ENCODE measurements around the gene VTI1A.
"Not testable (repeated sequence)": the region's sequence is repeated elsewhere in the genome, so short reads cannot be mapped to it uniquely, and the experiment has no call there.

VTI1A gene

DNA sequence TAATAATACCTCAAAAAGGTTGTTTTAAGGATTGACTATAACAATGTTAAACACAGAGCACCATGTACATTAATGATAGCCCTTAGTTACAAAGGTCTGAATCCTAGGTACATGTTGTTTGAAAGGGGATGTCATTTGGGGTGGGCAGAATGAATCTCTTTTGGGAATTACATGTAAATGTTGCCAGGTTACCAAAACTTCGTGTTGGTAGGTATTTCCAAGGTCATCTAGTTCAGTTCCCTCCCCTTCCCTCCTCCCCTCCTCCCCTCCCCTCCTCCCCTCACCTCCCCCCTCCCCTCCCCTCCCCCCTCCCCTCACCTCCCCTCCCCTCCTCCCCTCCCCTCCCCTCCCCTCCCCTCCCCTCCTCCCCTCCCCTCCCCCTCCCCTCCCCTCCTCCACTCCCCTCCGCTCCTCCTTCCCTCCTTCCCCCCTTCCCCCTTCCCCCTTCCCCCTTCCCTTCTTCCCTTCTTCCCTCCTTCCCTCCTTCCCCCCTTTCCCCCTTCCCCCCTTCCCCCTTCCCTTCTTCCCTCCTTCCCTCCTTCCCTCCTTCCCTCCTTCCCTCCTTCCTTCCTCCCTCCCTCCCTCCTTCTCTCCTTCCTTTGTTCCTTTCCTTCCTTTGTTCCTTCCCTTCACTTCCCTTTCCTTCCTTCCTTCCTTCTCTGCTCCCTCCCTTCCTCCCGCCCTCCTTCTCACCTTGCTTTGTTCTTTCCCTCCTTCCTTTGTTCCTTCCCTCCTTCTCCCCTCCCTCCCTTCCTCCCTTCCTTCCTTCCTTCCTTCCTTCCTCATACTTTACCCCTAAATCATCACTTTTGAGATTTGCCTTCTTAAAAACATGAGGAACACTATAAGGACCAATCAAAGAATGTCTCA is 8.1 kb downstream of the VTI1A start:
- no peak for DNase-seq (ENCODE audit: low read depth)

DNA sequence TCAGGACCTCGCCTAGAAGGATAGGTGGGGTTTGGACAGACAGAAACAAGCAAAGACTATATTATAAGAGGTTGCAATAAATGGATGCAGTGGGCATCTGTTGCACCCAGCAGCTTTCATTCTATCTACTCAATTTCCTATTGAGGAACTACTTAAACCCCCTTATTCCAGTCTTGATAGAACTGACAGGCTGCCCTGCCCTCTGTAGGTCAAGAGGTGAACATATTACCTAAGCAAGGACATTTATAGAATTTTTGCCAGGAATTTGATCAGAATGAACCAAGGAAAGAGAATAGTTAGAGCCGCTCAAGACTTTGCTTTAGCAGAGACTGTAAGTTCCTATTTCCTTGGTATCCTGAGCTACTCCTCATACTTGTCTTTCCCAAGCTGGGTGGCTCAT is 9.5 kb downstream of the VTI1A start:
- no peak for DNase-seq (ENCODE audit: low read depth)

DNA sequence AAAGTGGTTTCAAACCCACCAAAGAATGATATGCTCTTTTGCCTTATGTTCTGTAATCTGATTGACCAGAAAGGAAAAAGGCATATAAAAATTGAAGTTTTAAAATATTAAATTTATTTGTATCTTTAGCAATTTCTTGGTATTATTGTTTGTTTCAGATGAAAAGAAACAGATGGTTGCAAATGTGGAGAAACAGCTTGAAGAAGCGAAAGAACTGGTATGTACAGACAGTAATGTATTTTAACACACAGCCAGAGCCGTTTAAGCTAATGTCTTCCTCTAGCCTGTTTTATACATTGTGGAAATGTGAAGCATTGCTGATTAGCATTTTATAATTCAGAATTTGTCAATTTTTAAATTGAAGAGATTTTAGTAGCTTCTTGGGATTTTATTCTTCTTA is 13.4 kb downstream of the VTI1A start:
- DNase-seq (ENCODE audit: low read depth), result no peak

DNA sequence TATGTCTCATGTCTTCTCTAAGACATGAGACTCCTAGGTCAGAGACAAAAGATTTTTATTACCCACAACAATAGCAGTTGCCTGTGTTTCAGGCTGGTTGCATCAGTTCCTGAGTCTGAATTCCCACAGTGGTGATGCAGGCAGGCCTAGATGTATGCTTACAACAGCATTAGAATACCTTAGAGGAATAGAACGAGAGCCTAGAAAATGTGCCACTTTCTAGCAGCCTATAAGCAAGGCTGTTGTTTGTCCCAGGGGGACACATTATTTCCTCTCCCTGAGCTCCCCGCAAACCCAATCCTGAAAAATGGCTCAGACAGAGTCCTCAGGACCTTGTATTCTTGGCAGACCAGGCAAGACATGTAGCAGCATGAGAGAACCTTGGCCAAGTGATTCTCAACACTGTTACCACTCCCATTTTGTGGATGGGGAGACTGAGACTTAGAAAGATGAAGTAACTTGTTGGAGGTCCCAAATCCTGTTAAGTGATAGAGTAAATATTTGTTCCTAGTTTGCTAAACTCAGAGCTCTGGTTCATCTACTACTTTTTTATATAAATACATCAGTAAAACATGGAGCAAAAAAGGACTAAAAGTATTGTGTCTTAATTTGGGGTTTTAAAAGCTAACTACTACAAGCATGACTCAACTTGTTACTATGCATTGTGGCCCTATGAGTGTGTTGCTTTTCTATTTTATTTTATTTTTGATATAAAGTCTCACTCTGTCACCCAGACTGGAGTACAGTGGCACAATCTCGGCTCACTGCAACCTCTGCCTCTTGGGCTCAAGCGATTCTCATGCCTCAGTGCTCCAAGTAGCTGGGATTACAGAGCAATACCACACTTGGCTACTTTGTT is 14.2 kb downstream of the VTI1A start:
- no peak for DNase-seq (ENCODE audit: low read depth)

DNA sequence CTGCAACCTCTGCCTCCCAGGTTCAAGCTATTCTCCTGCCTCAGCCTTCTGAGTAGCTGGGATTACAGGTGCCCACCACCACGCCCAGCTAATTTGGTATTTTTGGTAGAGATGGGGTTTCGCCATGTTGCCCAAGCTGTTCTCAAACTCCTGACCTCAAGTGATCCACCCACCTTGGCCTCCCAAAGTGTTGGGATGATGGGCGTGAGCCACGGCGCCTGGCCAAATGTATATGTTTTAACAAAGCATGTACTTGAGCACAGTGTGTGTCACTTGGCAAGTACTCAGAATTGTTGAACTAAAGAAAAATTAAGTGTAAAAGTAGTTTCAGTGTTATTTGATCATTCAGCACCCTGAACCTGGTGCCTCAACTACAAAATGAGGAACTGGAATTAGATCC is 17.1 kb downstream of the VTI1A start:
- DNase-seq (ENCODE audit: low read depth), result not testable (repeated sequence)

DNA sequence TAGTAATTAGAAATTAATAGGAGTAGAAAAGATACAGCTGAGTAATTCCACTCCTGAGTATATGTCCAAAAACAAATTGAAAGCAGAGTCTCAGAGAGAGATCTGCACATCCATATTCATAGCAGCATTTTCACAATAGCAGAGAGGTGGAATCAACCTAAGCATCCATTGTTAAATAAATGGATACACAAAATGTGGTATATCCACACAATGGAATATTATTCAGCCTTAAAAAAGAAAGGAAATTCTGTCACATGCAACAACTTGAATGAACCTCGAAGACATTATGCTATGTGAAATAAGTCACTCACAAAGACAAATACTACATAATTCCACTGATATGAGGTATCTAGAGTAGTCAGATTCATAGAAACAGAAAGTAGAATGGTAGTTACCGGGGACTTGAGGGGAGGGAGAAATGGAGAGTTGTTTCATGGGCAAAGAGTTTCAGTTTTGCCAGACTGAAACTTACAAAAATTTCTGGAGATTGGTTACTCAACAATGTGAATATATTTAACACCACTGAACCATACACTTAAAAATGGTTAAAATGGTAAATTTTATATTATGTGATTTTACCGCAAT is 18.4 kb downstream of the VTI1A start:
- no peak for DNase-seq (ENCODE audit: low read depth)

DNA sequence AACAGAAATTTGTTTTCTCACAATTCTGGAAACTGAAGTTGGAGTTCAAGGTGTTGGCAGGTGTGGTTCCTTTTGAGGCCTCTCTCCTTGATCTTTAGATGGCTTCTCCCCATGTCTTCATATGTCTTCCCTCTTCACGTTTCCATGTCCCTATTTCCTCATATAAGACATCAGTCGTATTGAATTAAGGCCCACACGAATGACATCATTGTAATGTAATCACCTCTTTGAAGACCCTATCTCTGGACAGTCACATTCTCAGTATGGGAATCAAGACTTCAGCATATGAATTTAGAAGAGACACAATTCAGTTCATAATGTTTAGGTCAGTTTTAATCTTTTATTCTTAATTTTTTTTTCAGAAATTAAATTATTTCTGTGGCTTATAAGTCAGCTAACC is 19.8 kb downstream of the VTI1A start:
- DNase-seq (ENCODE audit: low read depth), result no peak

DNA sequence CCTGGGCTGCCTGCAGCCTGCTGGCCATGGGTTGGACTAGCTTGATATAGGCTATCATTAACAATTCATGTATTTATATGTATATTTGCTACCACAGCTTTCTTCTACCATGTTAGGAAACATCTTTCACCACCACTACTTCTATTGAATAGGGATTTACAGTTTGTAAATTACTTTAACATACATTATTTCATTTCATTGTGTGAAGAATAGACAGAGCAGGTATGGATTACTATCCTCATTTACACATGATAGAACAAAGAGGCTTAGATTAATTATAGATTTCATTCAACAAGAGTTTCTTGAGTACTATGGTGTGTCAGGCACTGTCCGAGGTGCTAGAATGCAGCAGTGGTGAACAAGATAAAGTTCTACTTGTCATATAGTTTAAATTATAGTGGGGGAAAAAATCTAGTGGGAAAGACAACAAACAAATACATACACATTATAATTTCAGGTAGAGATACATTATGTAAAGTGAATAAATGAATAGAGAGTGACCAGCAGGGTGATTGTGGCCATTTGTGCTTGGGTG is 20.6 kb downstream of the VTI1A start:
- no peak for DNase-seq (ENCODE audit: low read depth)

DNA sequence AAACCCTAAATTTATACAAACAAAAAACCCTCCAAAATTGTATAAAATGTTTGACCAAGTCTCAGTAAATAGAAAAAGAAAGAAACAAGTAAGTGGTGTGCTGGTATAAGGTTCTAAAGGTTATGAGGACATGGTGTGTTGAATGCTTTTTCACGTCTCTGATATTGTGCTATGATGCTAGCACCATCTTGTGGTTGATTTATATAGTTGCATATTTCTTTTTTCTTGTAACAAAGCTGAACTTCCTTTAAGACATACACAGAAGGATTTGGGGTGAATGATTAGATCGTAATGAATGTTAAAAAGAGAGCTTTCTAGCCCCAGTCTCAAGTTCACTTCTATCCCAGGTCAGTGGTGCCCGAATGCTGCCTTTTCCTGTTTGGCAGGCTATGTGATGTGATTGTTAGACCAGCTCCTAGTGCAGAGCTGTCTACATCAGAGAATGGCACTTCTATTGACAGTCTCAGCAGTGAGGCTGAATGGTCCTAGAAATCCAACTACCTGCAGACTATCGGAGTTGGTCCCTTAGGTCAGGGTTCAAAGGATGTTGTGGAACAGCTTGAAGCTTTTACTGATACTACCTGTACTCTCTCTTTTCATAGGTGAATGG is 25.0 kb downstream of the VTI1A start:
- DNase-seq (ENCODE audit: low read depth), result no peak

DNA sequence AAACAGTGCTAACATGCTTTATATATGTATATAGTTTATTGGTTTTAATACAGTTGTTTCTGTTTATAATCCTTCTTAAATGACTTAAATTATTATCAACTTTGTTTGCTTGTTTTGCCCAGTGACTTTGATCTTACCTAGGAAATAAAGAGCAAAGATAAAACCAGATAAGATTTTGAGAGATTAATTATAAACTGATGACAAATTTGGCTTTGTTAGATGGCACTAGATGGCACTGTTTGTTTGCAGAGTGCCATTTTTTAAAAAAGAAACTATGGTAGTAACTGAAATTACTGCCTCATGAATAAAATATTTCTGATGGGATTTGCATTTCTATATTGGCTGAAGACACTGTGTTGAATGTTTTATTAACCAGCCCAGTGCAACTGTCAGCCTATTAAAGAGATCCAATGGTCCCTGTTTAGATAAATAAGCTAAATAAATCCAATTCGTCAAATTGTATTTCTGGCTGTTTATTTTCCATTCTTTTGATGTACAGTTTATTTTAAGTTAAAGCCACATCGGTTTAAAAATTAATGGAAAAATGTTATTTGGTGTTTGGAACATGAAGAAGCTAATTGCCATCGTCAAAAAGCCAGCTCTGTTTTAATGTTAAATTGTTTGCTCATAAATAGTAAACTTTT is 28.7 kb downstream of the VTI1A start:
- DNase-seq (ENCODE audit: low read depth), result no peak

DNA sequence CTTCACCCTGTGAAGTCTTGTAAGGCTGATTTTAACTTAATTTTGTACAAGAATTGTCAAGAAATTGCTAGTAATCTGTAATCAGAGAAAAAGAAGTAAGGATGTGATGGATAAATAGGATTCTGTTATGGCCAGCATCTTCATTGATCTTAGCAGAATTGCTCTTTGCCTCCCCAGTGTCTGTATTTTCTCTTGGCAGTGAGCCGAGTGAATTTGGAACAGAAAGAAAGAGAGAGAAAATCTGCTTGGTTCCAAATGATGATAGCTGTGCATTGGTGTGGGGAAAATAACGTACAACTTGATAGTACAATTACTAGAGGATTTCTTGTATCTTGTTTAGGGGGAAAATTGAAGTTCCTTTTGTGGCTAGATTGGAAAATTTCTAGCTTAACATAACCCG is 34.6 kb downstream of the VTI1A start:
- DNase-seq (ENCODE audit: low read depth), result no peak

DNA sequence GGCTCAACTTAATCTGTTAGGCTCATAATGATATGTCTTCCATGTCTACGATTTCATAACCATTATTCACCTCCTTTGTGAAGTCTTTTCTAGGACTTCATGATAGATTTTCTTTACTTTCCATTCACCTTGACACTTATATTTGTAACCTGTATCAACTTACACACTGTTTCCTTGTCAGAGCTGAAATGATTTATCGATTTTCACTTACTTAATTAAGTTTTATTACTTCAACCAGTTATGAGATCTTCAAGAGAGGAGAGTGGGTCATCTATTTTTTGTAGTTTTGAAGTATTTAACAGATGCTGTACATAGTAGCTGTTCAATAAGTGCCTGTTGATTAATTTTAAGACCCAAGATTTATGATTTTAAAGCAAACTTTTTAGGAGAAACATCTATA is 37.4 kb downstream of the VTI1A start:
- DNase-seq (ENCODE audit: low read depth), result no peak

DNA sequence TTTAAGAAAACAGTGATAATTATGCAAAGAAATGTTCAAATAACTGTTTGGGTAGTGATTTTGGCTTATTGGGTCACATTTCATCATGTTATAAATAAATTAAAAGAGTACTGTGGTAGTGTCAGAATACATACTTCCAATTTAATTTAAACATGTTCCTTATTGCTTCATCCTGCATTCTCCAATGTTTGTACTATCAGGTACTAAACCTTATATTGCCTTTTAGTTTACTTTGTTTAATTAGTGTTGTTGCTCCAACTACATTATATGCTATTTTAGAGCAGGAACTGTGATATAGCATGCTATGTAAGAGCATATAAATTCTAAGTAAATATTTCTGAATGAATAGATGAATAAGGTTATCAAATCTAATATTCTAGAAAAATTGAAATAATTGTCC is 40.9 kb downstream of the VTI1A start:
- no peak for DNase-seq (ENCODE audit: low read depth)

DNA sequence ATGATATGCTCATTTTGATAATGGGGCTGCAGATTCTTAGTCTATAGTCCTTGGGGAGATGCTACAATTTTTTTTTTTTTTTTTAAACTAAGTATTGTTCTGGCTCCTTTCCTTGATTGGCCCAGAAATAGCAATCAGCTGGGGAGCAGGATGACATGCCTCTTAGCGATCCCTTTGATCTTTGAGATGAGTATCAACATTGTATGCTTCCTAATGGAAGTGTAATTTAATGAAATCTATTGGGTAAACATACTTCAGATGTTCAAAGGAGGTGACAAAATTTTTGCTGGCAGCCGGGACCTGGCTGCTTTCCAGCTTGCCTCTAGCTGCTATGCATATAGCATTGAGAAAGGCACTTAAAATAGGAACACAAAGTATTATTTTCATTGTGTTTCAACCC is 43.5 kb downstream of the VTI1A start:
- DNase-seq (ENCODE audit: low read depth), result no peak

DNA sequence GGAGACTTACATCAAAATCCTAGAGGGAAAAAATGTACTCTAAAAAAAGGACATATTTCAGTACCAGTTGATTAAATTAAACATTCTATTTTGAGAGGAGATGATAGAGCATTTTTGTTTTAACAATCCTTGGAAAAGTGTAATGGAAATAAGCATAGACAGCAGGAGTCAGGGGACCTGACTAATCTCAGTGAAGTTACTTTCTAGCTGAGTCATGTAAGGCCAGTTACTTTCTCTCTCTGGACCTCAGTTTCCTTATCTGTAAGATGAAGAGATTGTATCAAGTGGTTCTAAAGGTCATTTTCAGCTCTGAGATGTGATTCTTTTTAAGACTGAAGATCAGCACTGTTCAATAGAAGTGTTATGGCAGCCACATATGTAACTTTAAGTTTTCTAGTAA is 44.1 kb downstream of the VTI1A start:
- no peak for DNase-seq (ENCODE audit: low read depth)

DNA sequence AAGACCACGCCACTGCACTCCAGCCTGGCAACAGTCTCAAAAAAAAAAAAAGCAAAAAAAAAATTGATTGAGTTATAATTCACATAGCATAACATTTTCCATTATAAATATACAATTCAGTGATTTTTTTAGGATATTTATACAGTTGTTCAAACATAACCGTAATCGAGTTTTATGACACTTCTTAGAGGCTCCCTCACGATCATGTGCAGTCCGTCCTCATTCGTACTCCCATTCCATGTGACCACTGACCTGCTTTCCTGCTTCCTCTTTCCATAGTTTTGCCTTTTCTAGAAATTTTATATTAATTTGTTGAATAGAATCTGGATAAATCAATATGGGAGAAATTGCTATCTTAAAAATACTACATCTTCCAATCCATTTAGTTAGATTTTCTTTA is 45.7 kb downstream of the VTI1A start:
- no peak for DNase-seq (ENCODE audit: low read depth)

DNA sequence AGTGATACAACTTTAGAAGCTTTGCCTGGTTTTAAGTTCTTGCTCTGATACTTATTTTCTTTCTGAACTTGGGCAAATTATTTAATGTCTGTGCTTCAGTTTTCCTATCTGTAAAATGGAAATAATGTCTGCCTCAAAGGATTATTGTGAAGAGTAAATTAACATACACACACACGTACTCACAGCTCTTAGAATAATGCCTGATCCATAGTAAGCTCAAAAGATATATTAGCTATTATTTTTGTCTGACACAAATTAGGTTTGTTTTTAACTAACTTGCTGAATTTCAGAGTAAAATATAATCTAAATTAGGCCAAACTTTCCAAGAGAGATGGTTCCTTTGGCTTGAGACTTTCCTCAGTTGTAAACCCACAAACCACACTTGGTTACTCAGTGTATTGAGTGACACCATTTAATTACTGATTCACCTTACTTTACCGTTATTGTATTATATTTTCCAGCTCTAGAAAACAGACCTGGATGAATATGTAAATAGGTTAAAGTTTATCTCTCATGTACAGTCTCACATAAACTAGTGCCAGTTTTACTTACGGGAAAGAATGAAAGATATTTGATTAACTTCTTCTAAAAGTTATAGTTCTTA is 50.4 kb downstream of the VTI1A start:
- DNase-seq (ENCODE audit: low read depth), result no peak

DNA sequence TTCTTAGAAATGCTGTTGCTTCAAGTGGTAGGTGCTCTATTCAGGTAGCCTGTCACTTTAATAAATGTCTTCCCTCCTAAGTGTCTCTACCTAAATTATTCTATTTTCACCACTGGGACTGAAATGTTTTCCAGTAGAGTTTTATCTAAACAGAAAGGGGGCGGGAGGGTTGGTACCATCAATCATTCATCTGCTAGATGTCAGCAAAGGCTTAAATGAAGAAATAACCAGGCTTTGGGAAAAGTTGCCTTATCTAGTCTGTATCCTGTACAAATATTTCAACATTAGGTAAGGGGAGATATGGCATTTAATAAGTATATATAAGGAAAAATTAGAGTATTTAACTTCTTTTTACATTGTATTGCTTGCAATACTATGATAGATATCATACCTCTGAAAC is 51.8 kb downstream of the VTI1A start:
- no peak for DNase-seq (ENCODE audit: low read depth)

DNA sequence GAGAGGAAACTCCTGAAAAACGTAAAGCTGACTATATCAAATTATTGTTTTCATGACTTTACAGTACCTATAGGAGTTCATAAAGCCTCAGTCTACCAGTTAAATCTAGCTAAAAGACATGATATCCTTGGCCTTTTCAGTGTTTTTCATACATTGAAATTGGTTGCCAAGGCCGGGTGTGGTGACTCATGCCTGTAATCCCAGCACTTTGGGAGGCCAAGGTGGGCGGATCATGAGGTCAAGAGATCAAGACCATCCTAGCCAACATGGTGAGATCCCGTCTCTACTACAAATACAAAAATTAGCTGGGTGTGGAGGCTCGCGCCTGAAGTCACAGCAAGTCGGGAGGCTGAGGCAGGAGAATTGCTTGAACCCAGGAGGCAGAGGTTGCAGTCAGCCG is 53.0 kb downstream of the VTI1A start:
- not testable (repeated sequence) for DNase-seq (ENCODE audit: low read depth)

DNA sequence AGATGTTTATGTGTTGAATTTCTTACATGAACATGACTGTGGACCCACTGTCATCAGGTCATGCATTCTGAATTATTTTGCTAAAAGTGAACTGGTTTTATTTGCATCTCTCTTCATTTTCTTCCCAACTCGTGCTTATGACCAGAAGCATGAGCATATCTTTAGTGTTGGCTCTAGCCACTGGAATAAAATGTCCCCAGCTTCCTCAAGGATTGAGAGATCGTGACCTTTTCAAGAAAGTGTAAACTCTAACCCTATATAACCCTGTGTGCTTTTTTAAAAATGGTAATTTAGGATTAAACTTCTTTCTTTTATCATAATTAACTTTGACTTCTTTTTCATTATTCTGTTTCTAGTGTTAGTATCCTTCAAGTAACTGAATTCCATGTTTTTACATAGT is 55.5 kb downstream of the VTI1A start:
- DNase-seq (ENCODE audit: low read depth), result no peak

DNA sequence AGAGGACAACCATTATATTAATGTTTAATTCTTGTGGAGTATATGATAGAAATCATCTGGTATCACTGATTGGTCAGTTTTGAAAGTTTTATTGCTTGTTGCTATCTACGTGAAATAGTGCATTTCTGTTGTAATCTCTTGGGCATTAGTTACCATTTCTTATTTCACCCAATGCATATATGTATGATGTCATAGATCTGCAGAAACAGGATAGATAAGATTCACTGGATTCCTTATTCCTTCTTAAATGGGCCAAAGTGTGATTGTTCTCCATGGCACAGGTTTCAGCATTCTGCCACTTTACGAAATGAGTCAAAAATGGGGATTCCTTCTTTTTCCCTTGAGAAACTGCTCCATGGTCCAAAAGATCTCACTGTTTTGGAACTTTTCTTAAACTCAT is 56.6 kb downstream of the VTI1A start:
- no peak for DNase-seq (ENCODE audit: low read depth)

Data from stimulated activated CD8-positive, alpha-beta memory T cell treated with anti-CD3 and anti-CD28 coated beads, Interleukin-7, amount 100 ng/mL, for 24 hours (primary cell).